Measurements from ENCODE around the gene SHKBP1.

Gene SHKBP1

DNA sequence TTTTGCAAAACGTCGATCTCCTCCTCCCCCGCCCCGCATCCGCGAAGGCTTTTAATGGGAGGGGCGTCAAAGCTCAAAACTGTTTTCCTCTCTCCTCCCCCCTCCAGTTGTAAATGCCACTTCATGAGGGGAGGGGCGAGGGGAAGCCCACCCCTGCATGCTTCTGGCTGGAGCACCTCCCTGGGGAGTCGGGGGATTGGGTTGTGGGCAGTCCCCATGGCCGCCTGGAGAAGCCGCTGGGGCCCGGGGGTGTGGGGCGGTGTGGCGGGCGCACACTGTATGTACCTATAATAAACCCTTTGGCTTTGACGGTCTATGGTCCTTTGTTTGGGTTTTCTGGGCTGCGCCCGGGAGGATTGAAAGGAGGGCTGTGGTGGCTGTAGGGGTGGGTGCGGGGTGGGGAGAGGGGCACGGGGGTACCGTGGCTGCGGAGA, 505 bp upstream of the SHKBP1 start:
- TF ChIP-seq, protein P1, sequence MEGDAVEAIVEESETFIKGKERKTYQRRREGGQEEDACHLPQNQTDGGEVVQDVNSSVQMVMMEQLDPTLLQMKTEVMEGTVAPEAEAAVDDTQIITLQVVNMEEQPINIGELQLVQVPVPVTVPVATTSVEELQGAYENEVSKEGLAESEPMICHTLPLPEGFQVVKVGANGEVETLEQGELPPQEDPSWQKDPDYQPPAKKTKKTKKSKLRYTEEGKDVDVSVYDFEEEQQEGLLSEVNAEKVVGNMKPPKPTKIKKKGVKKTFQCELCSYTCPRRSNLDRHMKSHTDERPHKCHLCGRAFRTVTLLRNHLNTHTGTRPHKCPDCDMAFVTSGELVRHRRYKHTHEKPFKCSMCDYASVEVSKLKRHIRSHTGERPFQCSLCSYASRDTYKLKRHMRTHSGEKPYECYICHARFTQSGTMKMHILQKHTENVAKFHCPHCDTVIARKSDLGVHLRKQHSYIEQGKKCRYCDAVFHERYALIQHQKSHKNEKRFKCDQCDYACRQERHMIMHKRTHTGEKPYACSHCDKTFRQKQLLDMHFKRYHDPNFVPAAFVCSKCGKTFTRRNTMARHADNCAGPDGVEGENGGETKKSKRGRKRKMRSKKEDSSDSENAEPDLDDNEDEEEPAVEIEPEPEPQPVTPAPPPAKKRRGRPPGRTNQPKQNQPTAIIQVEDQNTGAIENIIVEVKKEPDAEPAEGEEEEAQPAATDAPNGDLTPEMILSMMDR (IDR thresholded peaks at IDR 0.05), result no peak
- Mint-ChIP-seq H3K27ac (no peak overlapping the region), H3K36me3 (ENCODE audit: low read depth) (peaks cover 9% of the 10 kb centered on the region), H3K27me3 (ENCODE audit: low read depth, poor library complexity) (peaks cover 22% of the 10 kb centered on the region), H3K9me3 (no peaks in the 10 kb centered on the region), H3K4me1 (peaks cover 17% of the 10 kb centered on the region), H3K4me3 (peak overlapping the region; percentile 84)
- peak; percentile 39 for DNase-seq

GRCh38 chr19:40578442-40578908, 1.8 kb downstream of the SHKBP1 start:
- no peak for DNase-seq
- Mint-ChIP-seq H3K4me3 (peak overlapping the region; percentile 84), H3K9me3 (no peaks in the 10 kb centered on the region), H3K27ac (no peak overlapping the region), H3K4me1 (peaks cover 24% of the 10 kb centered on the region), H3K27me3 (ENCODE audit: low read depth, poor library complexity) (peaks cover 9% of the 10 kb centered on the region), H3K36me3 (ENCODE audit: low read depth) (peaks cover 17% of the 10 kb centered on the region)
- TF ChIP-seq, protein P1 (IDR thresholded peaks at IDR 0.05), result no peak

- no peak for DNase-seq
- H3K9me3 Mint-ChIP-seq, result no peaks in the 10 kb centered on the region
- peaks cover 3% of the 10 kb centered on the region for H3K27me3 Mint-ChIP-seq (ENCODE audit: low read depth, poor library complexity)
- peaks cover 36% of the 10 kb centered on the region for H3K4me1 Mint-ChIP-seq
- H3K4me3 Mint-ChIP-seq, result no peak overlapping the region
- no peak overlapping the region for H3K27ac Mint-ChIP-seq
- H3K36me3 Mint-ChIP-seq (ENCODE audit: low read depth), result peaks cover 29% of the 10 kb centered on the region
- TF ChIP-seq, protein P1 (IDR thresholded peaks at IDR 0.05), result no peak
These were observed 3.9 kb downstream of the SHKBP1 start for GRCh38 chr19:40580619-40581018.

DNA sequence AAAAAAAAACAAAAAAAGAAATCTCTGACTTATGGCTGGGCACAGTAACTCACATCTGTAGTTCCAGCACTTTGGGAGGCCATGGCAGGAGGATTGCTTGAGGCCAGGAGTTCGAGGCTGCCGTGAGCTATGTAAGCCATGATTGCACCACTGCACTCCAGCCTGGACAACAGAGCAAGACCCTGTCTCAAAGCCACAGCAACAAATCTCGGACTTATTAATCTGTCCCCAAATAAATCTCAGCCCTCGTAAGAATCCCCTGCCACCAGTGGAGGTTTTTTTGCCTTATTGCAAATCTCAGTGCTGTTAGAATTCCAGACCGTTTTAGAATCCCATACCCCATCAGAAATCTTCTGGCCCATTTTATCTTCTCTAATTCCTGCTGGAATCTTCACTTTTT, 4.9 kb downstream of the SHKBP1 start:
- no peak for DNase-seq
- Mint-ChIP-seq H3K9me3 (no peaks in the 10 kb centered on the region), H3K27ac (no peak overlapping the region), H3K36me3 (ENCODE audit: low read depth) (peaks cover 38% of the 10 kb centered on the region), H3K4me3 (no peak overlapping the region), H3K27me3 (ENCODE audit: low read depth, poor library complexity) (peaks cover 3% of the 10 kb centered on the region), H3K4me1 (peaks cover 36% of the 10 kb centered on the region)
- TF ChIP-seq, protein P1 (IDR thresholded peaks at IDR 0.05), result no peak

- H3K9me3 Mint-ChIP-seq, result no peaks in the 10 kb centered on the region
- peaks cover 44% of the 10 kb centered on the region for H3K36me3 Mint-ChIP-seq (ENCODE audit: low read depth)
- TF ChIP-seq, protein P1 (IDR thresholded peaks at IDR 0.05), result no peak
- peaks cover 3% of the 10 kb centered on the region for H3K27me3 Mint-ChIP-seq (ENCODE audit: low read depth, poor library complexity)
- no peak for DNase-seq
- peaks cover 36% of the 10 kb centered on the region for H3K4me1 Mint-ChIP-seq
- H3K4me3 Mint-ChIP-seq, result no peak overlapping the region
- H3K27ac Mint-ChIP-seq, result peak overlapping the region; percentile 13
These were observed 5.8 kb downstream of the SHKBP1 start for GRCh38 chr19:40582467-40582866.

DNA sequence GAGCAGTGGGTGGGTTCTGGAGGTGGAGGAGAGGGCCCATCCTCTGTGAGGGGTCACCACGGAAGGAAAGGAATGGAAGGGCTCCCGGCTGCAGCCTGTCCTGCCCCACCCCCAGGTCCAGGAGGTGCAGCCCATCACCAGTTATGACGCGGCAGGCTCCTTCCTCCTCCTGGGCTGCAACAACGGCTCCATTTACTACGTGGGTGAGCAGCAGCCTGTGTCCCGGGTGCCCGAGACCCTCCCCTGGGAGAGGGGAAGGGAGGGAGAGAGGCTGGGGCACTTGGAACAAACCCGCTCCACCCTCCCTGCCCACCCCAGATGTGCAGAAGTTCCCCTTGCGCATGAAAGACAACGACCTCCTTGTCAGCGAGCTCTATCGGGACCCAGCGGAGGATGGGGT, 6.6 kb downstream of the SHKBP1 start:
- Mint-ChIP-seq H3K27ac (no peak overlapping the region), H3K4me3 (no peak overlapping the region), H3K27me3 (ENCODE audit: low read depth, poor library complexity) (peaks cover 3% of the 10 kb centered on the region), H3K36me3 (ENCODE audit: low read depth) (peaks cover 51% of the 10 kb centered on the region), H3K9me3 (no peaks in the 10 kb centered on the region), H3K4me1 (peaks cover 33% of the 10 kb centered on the region)
- TF ChIP-seq, protein P1 (IDR thresholded peaks at IDR 0.05), result no peak
- DNase-seq, result no peak
